ENCODE results near the gene CARNS1. TPM values are rescaled to one million over a fixed set of nuclear protein-coding genes. Genes with fewer than 3 reads are reported as not detected.

CARNS1 gene
- total and polyA plus RNA-seq, 9 of the 15 experiments (the other 6 are each of a cell fraction or from before 2014, with no cell fraction given) = 0.01 to 0.18 (median 0.06) TPM; not detected in 3

DNA sequence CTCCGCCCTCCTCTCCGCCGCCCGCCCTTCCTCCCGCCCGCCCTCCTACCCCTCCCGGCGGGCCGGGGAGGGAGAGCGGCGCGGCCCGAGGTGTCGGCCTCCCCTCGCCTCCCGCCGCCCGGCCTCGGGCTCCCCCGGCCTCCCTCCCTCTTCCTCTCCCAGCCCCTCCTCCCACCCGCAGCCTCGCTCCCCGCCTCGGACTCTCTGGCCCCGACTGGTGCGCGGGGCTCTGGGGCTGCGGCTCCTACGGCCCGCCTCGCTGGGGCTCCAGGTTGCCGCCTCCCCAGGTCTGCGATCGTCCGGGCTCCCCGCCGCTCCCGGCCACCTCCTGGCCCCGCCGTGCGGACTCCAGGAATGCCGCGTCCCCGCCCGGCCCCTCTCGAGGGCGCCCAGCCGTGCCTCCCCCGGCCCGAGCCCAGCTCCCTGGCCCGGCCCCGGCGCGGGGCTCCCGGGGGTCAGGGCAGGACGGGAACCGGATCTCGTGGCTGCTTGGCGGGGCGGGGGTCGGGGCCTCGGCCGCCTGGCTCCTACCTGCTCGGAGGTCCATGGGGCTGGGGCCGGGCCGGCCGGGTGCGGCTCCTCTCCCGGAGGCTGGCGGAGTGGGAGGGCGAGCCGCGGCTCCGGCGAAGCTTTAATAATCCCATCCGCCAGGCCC, 42.4 kb upstream of the CARNS1 start, which contains the start of gene CLCF1 (continued):
- TF ChIP-seq AFF1 (IDR thresholded peaks at IDR 0.05; ENCODE audit: low read depth in 1 of 2, partially characterized antibody in 2 of 2) = no peak
- TF ChIP-seq ATF2 (CRISPR knock-in tag; IDR thresholded peaks at IDR 0.05) = no peak
- peak; percentile 65 for TF ChIP-seq POLR2A (conservative IDR thresholded peaks at IDR 0.05)
- TF ChIP-seq ZFPM2 (CRISPR knock-in tag; IDR thresholded peaks at IDR 0.05) = no peak
- TF ChIP-seq BRD4 (IDR thresholded peaks at IDR 0.05) = 0 out of 2 replicates have a peak, but pooled peaks have one; percentile 17
- TF ChIP-seq KLF16 (IDR thresholded peaks at IDR 0.05) = no peak
- no peak for TF ChIP-seq ZNF444 (CRISPR knock-in tag; IDR thresholded peaks at IDR 0.05)
- TF ChIP-seq FOXK1 (CRISPR knock-in tag; IDR thresholded peaks at IDR 0.05; ENCODE audit: borderline replicate concordance) = no peak
- TF ChIP-seq ZFP30 (CRISPR knock-in tag; IDR thresholded peaks at IDR 0.05; ENCODE audit: borderline replicate concordance) = no peak
- TF ChIP-seq ZNF121 (CRISPR knock-in tag; conservative IDR thresholded peaks at IDR 0.05) = no peak
- no peak for TF ChIP-seq HINFP (tag; conservative IDR thresholded peaks at IDR 0.05; ENCODE audit: low read depth)
- TF ChIP-seq GTF2E2 (tag; IDR thresholded peaks at IDR 0.05) = no peak
- TF ChIP-seq, protein P1, sequence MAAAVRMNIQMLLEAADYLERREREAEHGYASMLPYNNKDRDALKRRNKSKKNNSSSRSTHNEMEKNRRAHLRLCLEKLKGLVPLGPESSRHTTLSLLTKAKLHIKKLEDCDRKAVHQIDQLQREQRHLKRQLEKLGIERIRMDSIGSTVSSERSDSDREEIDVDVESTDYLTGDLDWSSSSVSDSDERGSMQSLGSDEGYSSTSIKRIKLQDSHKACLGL (CRISPR knock-in tag; IDR thresholded peaks at IDR 0.05; ENCODE audit: borderline replicate concordance, poor library complexity, severe bottlenecking) = no peak
- no peak for TF ChIP-seq KAT7 (CRISPR knock-in tag; IDR thresholded peaks at IDR 0.05; ENCODE audit: borderline replicate concordance)
- TF ChIP-seq BHLHE40 (IDR thresholded peaks at IDR 0.05; ENCODE audit: low read length) = no peak
- TF ChIP-seq GABPB1 (CRISPR knock-in tag; IDR thresholded peaks at IDR 0.05) = peak; percentile 28; the same call in 1 of the 2 replicates
- TF ChIP-seq ZFX (CRISPR knock-in tag; IDR thresholded peaks at IDR 0.05) = peak; percentile 67
- no peak for TF ChIP-seq RHOXF2B (CRISPR knock-in tag; conservative IDR thresholded peaks at IDR 0.05)
- TF ChIP-seq DDX20 (tag; IDR thresholded peaks at IDR 0.05; ENCODE audit: low read depth) = no peak
- peak; percentile 47 for TF ChIP-seq HMGN3 (IDR thresholded peaks at IDR 0.05; ENCODE audit: borderline replicate concordance, extremely low read depth, insufficient read length, low read depth, low read length)
- TF ChIP-seq, protein P2, sequence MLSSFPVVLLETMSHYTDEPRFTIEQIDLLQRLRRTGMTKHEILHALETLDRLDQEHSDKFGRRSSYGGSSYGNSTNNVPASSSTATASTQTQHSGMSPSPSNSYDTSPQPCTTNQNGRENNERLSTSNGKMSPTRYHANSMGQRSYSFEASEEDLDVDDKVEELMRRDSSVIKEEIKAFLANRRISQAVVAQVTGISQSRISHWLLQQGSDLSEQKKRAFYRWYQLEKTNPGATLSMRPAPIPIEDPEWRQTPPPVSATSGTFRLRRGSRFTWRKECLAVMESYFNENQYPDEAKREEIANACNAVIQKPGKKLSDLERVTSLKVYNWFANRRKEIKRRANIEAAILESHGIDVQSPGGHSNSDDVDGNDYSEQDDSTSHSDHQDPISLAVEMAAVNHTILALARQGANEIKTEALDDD (IDR thresholded peaks at IDR 0.05) = no peak

Measured in K562 (cell line).